ENCODE measurements around the gene EPX. TPM values are rescaled to one million over a fixed set of nuclear protein-coding genes. Genes with fewer than 3 reads are reported as not detected.

EPX gene
- polyA plus RNA-seq, 1 donor from 2014 or later, result not detected

DNA sequence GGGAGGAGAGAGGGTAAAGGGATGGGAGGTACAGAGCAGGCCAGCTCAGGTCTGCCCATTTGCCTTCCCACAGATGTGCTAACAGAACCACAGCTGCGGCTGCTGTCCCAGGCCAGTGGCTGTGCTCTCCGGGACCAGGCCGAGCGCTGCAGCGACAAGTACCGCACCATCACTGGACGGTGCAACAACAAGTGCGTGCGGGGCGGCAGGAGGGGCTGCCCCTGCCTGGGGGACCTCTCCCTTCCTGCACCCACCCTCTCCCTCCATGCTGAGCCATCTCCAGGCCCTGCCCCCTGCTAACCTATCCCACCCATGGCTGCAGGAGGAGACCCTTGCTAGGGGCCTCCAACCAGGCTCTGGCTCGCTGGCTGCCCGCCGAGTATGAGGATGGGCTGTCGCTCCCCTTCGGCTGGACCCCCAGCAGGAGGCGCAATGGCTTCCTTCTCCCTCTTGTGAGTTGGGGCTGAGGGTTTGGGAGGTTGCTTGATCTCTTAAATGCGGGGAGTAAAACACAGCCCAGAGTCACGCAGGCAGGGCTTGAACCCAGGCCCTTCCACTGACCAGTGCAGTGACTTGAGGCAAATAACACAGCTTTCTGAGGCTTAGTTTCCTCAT lies 1.2 kb downstream of the EPX start:
- Histone ChIP-seq H3K4me2 (ENCODE audit: low read length) (no peak overlapping the region), H4K20me1 (ENCODE audit: insufficient read depth) (no peaks in the 10 kb centered on the region), H3F3A (ENCODE audit: insufficient read depth, low read length, poor library complexity, severe bottlenecking) (no peaks in the 10 kb centered on the region), H3K27ac (ENCODE audit: low read length) (no peak overlapping the region), H3K9me3 (ENCODE audit: low read length) (no peaks in the 10 kb centered on the region), H3K9ac (ENCODE audit: low read length) (no peak overlapping the region), H3K27me3 (ENCODE audit: insufficient read depth, low read depth, low read length) (no peaks in the 10 kb centered on the region), H3K9me2 (ENCODE audit: insufficient read depth, low read length) (no peaks in the 10 kb centered on the region), H3K79me2 (replicated peaks; ENCODE audit: insufficient read depth, low read length) (no peaks in the 10 kb centered on the region), H2AFZ (ENCODE audit: low read depth, low read length) (no peak overlapping the region), H3K36me3 (ENCODE audit: insufficient read depth, low read length) (no peaks in the 10 kb centered on the region), H3K4me3 (ENCODE audit: low read length) (no peak overlapping the region)
- no peak for TF ChIP-seq REST (IDR thresholded peaks at IDR 0.05; ENCODE audit: borderline replicate concordance)
- no peak for TF ChIP-seq CTCF (IDR thresholded peaks at IDR 0.05; ENCODE audit: poor library complexity, severe bottlenecking)
- TF ChIP-seq MXI1 (conservative IDR thresholded peaks at IDR 0.05; ENCODE audit: poor library complexity, severe bottlenecking), result no peak
- no peak for TF ChIP-seq EZH2 (IDR thresholded peaks at IDR 0.05; ENCODE audit: borderline replicate concordance, insufficient read depth, low read length, poor library complexity, severe bottlenecking)

GRCh38 chr17:58195518-58196123 lies 3.1 kb downstream of the EPX start:
- Histone ChIP-seq H3K9me3 (ENCODE audit: low read length) (no peaks in the 10 kb centered on the region), H3F3A (ENCODE audit: insufficient read depth, low read length, poor library complexity, severe bottlenecking) (no peaks in the 10 kb centered on the region), H3K9ac (ENCODE audit: low read length) (no peak overlapping the region), H2AFZ (ENCODE audit: low read depth, low read length) (no peak overlapping the region), H3K36me3 (ENCODE audit: insufficient read depth, low read length) (no peaks in the 10 kb centered on the region), H4K20me1 (ENCODE audit: insufficient read depth) (no peaks in the 10 kb centered on the region), H3K4me3 (ENCODE audit: low read length) (no peak overlapping the region), H3K27me3 (ENCODE audit: insufficient read depth, low read depth, low read length) (no peaks in the 10 kb centered on the region), H3K9me2 (ENCODE audit: insufficient read depth, low read length) (no peaks in the 10 kb centered on the region), H3K4me2 (ENCODE audit: low read length) (no peak overlapping the region), H3K79me2 (replicated peaks; ENCODE audit: insufficient read depth, low read length) (no peaks in the 10 kb centered on the region), H3K27ac (ENCODE audit: low read length) (no peak overlapping the region)
- TF ChIP-seq EZH2 (IDR thresholded peaks at IDR 0.05; ENCODE audit: borderline replicate concordance, insufficient read depth, low read length, poor library complexity, severe bottlenecking) (no peak), REST (IDR thresholded peaks at IDR 0.05; ENCODE audit: borderline replicate concordance) (no peak), EP300 (conservative IDR thresholded peaks at IDR 0.05; ENCODE audit: poor library complexity, severe bottlenecking) (no peak)

Data from neural cell (in vitro differentiated cells).